ENCODE measurements around the gene CCDC192. TPM values are rescaled to one million over a fixed set of nuclear protein-coding genes. Genes with fewer than 3 reads are reported as not detected.

The CCDC192 gene
- total RNA-seq, 4 donors from 2014 or later = 0.70 to 3.1 (median 2.0) TPM; not detected in 1

GRCh38 chr5:127680595-127680994, 22.6 kb upstream of the CCDC192 start:
- WGBS = 84% methylated on average over 1 of the region's 1 CpG
- H3K9me3 ChIP-seq = no peaks in the 10 kb centered on the region
- H3K27ac ChIP-seq = no peak overlapping the region
- no peaks in the 10 kb centered on the region for H3K27me3 ChIP-seq
- no peak for DNase-seq (ENCODE audit: low spot score in 2 of 2)
- no peak for TF ChIP-seq POLR2A (IDR thresholded peaks at IDR 0.05)
- TF ChIP-seq POLR2AphosphoS5 (IDR thresholded peaks at IDR 0.05) = no peak
- no peak for TF ChIP-seq CTCF (IDR thresholded peaks at IDR 0.05)
- no peak for TF ChIP-seq EP300 (IDR thresholded peaks at IDR 0.05)
- no peak overlapping the region for H3K4me3 ChIP-seq
- H3K36me3 ChIP-seq = no peaks in the 10 kb centered on the region
- no peaks in the 10 kb centered on the region for H3K4me1 ChIP-seq

GRCh38 chr5:127683008-127683407, 20.2 kb upstream of the CCDC192 start:
- Histone ChIP-seq H3K27me3 (no peaks in the 10 kb centered on the region), H3K9me3 (no peaks in the 10 kb centered on the region), H3K27ac (no peak overlapping the region), H3K4me3 (no peak overlapping the region), H3K36me3 (no peaks in the 10 kb centered on the region), H3K4me1 (no peaks in the 10 kb centered on the region)
- 52% methylated on average over 4 of the region's 4 CpGs for whole genome bisulfite sequencing
- TF ChIP-seq EP300 (IDR thresholded peaks at IDR 0.05) (no peak), CTCF (IDR thresholded peaks at IDR 0.05) (no peak), POLR2A (IDR thresholded peaks at IDR 0.05) (no peak), POLR2AphosphoS5 (IDR thresholded peaks at IDR 0.05) (no peak)
- DNase-seq (ENCODE audit: low spot score in 2 of 2) = no peak

GRCh38 chr5:127684726-127685467, 18.3 kb upstream of the CCDC192 start:
- Histone ChIP-seq H3K9me3 (no peaks in the 10 kb centered on the region), H3K27ac (no peak overlapping the region), H3K4me1 (no peaks in the 10 kb centered on the region), H3K27me3 (no peaks in the 10 kb centered on the region), H3K4me3 (no peak overlapping the region), H3K36me3 (no peaks in the 10 kb centered on the region)
- DNase-seq (ENCODE audit: low spot score in 2 of 2) = no peak
- TF ChIP-seq EP300 (IDR thresholded peaks at IDR 0.05) (no peak), POLR2A (IDR thresholded peaks at IDR 0.05) (no peak)
- 79% methylated on average over 6 of the region's 6 CpGs for WGBS

GRCh38 chr5:127685662-127686061, 17.5 kb upstream of the CCDC192 start:
- Histone ChIP-seq H3K27ac (no peak overlapping the region), H3K4me1 (no peaks in the 10 kb centered on the region), H3K4me3 (no peak overlapping the region), H3K36me3 (no peaks in the 10 kb centered on the region), H3K9me3 (no peaks in the 10 kb centered on the region), H3K27me3 (no peaks in the 10 kb centered on the region)
- DNase-seq (ENCODE audit: low spot score in 2 of 2) = no peak
- no peak for TF ChIP-seq POLR2A (IDR thresholded peaks at IDR 0.05)
- no peak for TF ChIP-seq CTCF (IDR thresholded peaks at IDR 0.05)
- TF ChIP-seq POLR2AphosphoS5 (IDR thresholded peaks at IDR 0.05) = no peak
- TF ChIP-seq EP300 (IDR thresholded peaks at IDR 0.05) = no peak
- 32% methylated on average over 2 of the region's 2 CpGs for WGBS

- H3K27ac ChIP-seq = no peak overlapping the region
- no peak for DNase-seq (ENCODE audit: low spot score in 2 of 2)
These were observed 16.8 kb upstream of the CCDC192 start for GRCh38 chr5:127686424-127686823.

More at GRCh38 chr5:127686424-127686823, 16.8 kb upstream of the CCDC192 start:
- TF ChIP-seq EP300 (IDR thresholded peaks at IDR 0.05) = no peak
- no peak for TF ChIP-seq POLR2AphosphoS5 (IDR thresholded peaks at IDR 0.05)
- TF ChIP-seq POLR2A (IDR thresholded peaks at IDR 0.05) = no peak
- TF ChIP-seq CTCF (IDR thresholded peaks at IDR 0.05) = no peak
- no peaks in the 10 kb centered on the region for H3K9me3 ChIP-seq
- H3K27me3 ChIP-seq = no peaks in the 10 kb centered on the region
- H3K4me3 ChIP-seq = no peak overlapping the region
- H3K36me3 ChIP-seq = no peaks in the 10 kb centered on the region
- no peaks in the 10 kb centered on the region for H3K4me1 ChIP-seq

All from suprapubic skin (tissue), 4 donors.